GM13976 (cell line): ENCODE measurements around the gene HS3ST4.

Experiments
- DNase-seq: peaks from one replicate; pipeline ENCODE4 v3.0.0; 2012; ENCODE audit warnings: low spot score
- CTCF ChIP-seq: IDR thresholded peaks from 2 replicates; pipeline ENCODE4 v1.5.1; 2012; ENCODE audit warnings: borderline replicate concordance, mild to moderate bottlenecking; ENCODE audit not compliant: insufficient read depth; ENCODE audit errors: extremely low read depth, missing control alignments, control extremely low read depth
- in situ Hi-C: fragments of 300-500 bp; cut with MboI; formaldehyde crosslinking; loops from one replicate; pipeline ENCODE4 v1.12.0; 2022; ENCODE audit warnings: low sequenced_read_pairs, mixed read lengths, inconsistent platforms; ENCODE audit not compliant: unreplicated experiment

The HS3ST4 gene

DNA sequence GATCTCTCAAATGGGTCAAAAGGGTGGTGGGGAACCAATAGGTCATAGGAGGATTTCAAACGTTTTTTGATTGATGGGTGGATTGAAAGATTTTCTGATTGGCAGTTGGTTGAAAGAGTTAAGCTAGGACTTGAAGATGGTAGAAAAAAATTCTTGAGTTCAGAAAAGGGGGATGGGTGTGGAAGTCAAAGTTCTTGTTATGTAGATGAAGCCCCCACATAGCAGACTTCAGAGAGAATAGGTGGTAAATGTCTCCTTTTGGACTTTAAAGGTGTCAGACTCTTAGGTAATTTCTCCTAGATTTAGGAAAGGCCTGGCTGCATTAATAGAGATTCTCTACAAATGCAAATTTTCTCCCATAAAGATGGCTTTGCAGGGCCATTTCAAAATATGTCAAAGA is 163.3 kb downstream of the HS3ST4 start:
- TF ChIP-seq CTCF, result no peak
- DNase-seq, result no peak
- in situ Hi-C loops, result no loop called here

GRCh38 chr16:25855818-25856217 is 164.1 kb downstream of the HS3ST4 start:
- no peak for TF ChIP-seq CTCF
- in situ Hi-C loops, result no loop called here
- DNase-seq, result no peak

- no peak for DNase-seq
- in situ Hi-C loops, result no loop called here
- TF ChIP-seq CTCF, result no peak
These were observed 167.9 kb downstream of the HS3ST4 start for GRCh38 chr16:25859645-25860044.

DNA sequence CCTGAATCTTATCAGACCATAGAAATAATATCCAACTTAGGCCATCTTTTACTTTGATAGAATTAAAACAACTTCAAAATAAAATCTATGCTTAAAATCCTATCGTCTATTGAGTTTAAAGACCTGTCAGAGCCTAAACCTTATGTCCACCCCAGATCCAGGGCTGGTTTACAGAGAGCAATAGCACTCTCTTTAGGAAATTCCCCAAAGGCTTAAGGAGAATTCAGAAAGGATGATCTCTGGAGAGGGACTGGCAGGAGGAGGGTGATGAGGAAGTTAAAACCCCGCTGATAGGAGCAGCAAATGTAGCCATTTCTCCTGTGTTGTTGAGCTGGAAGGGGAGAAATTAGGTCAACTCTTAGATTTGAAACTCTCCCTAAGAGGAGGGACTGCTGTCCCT is 175.3 kb downstream of the HS3ST4 start:
- no peak for DNase-seq
- no peak for TF ChIP-seq CTCF
- in situ Hi-C loops, result no loop called here

- DNase-seq, result no peak
- in situ Hi-C loops, result no loop called here
- no peak for TF ChIP-seq CTCF
These were observed 176.3 kb downstream of the HS3ST4 start for GRCh38 chr16:25868106-25868505.

- no peak for TF ChIP-seq CTCF
- no peak for DNase-seq
- in situ Hi-C loops, result no loop called here
These were observed 177.1 kb downstream of the HS3ST4 start for GRCh38 chr16:25868706-25869370.
